ENCODE measurements around the gene KIF3B. TPM values are rescaled to one million over a fixed set of nuclear protein-coding genes. Genes with fewer than 3 reads are reported as not detected.
"Not testable (repeated sequence)": the region's sequence is repeated elsewhere in the genome, so short reads cannot be mapped to it uniquely, and the experiment has no call there.

Gene KIF3B
- total and polyA plus RNA-seq, 10 of the 15 experiments (the other 5 are each of a cell fraction or from before 2014, with no cell fraction given) = 7.4 to 37.3 (median 25.9) TPM

DNA sequence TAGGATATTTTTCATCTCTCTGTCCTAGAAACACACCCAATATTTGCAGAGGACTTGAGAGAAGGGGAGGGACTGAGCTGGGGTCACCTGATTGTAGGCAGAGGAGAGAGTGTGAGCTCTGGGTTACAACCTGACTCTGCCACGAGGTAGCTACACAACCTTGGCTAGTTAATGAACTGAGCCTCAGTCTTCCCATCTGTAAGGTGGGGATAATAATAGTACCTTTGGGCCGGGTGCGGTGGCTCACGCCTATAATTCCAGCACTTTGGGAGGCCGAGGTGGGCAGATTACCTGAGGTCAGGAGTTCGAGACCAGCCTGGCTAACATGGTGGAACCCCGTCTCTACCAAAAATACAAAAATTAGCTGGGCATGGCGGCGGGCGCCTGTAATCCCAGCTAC lies 16.5 kb upstream of the KIF3B start:
- DNase-seq (ENCODE audit: low read depth, low spot score); CTCF ChIA-PET; H4K20me1 ChIP-seq (ENCODE audit: control insufficient read depth, insufficient read depth); in situ Hi-C loops (cut with MboI); ATAC-seq; BruUV-seq (replicated peaks); H3K79me2 ChIP-seq (ENCODE audit: control insufficient read depth, insufficient read depth, low read length); intact Hi-C loops (cut with micrococcal nuclease; ENCODE audit: unreplicated experiment); H3K4me2 ChIP-seq (ENCODE audit: control insufficient read depth, insufficient read depth); SMC1A ChIA-PET (ENCODE audit: uncharacterized antibody, unreplicated experiment); H3K27me3 ChIP-seq (replicated peaks in 1 of 2; ENCODE audit: control insufficient read depth in 2 of 2, insufficient read depth in 2 of 2, low read length in 1 of 2); RAD21 ChIA-PET (ENCODE audit: unreplicated experiment); H3K9me3 ChIP-seq (replicated peaks; ENCODE audit: control insufficient read depth, insufficient read depth, low read length); H3K36me3 ChIP-seq (ENCODE audit: control insufficient read depth in 2 of 2, insufficient read depth in 2 of 2, low read length in 1 of 2); H3K27ac ChIP-seq (ENCODE audit: control insufficient read depth, insufficient read depth); FAIRE-seq; H3K9ac ChIP-seq (ENCODE audit: control insufficient read depth, insufficient read depth, low read length); H3K4me3 ChIP-seq; H2AFZ ChIP-seq (ENCODE audit: control insufficient read depth, low read depth, low read length): not testable (repeated sequence)
- POLR2A ChIA-PET = interaction anchor here (1.4 kb wide), 1 partner anchor 20 kb away, joined by 4 read pairs; no protein-coding TSS in a partner anchor
- H3K4me1 ChIP-seq (ENCODE audit: control insufficient read depth, insufficient read depth, low read length) = peaks cover 14% of the 10 kb centered on the region
- 84% methylated on average over 8 of the region's 10 CpGs for WGBS (ENCODE audit: insufficient coverage, insufficient replicate concordance, low lambda C conversion rate, missing lambda C conversion rate)

DNA sequence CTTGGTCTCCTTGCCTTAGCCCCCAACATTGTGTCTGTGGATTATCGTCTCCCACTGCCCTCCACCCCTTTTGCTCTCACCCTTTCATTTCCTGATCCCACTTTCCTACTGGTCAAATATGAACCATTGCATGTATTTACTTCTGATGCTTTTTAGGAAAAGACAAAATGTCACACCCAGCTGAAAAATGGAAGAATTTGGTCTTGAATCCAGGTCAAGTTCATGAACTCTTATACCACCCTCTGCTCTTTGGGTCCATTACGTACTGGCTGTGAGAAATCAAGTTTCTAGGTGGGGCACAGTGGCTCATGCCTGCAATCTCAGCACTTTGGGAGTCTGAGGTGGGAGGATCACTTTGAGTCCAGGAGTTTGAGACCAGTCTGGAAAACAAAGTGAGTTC lies 15.8 kb upstream of the KIF3B start:
- CTCF ChIA-PET = no interaction called here
- intact Hi-C loops (cut with micrococcal nuclease; ENCODE audit: unreplicated experiment) = no loop called here
- H3K4me1 ChIP-seq (ENCODE audit: control insufficient read depth, insufficient read depth, low read length) = peaks cover 15% of the 10 kb centered on the region
- TF ChIP-seq, protein P1, sequence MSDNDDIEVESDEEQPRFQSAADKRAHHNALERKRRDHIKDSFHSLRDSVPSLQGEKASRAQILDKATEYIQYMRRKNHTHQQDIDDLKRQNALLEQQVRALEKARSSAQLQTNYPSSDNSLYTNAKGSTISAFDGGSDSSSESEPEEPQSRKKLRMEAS (IDR thresholded peaks at IDR 0.05; ENCODE audit: low read depth, low read length) = no peak
- no peak for TF ChIP-seq ASH2L (IDR thresholded peaks at IDR 0.05; ENCODE audit: borderline replicate concordance, low read depth)
- no peak for TF ChIP-seq ATF7 (IDR thresholded peaks at IDR 0.05; ENCODE audit: low read depth)
- TF ChIP-seq ZNF384 (IDR thresholded peaks at IDR 0.05; ENCODE audit: borderline replicate concordance, low read depth, low read length) = no peak
- TF ChIP-seq JUNB (IDR thresholded peaks at IDR 0.05) = no peak
- TF ChIP-seq TARDBP (IDR thresholded peaks at IDR 0.05; ENCODE audit: borderline replicate concordance) = no peak
- TF ChIP-seq, protein P2, sequence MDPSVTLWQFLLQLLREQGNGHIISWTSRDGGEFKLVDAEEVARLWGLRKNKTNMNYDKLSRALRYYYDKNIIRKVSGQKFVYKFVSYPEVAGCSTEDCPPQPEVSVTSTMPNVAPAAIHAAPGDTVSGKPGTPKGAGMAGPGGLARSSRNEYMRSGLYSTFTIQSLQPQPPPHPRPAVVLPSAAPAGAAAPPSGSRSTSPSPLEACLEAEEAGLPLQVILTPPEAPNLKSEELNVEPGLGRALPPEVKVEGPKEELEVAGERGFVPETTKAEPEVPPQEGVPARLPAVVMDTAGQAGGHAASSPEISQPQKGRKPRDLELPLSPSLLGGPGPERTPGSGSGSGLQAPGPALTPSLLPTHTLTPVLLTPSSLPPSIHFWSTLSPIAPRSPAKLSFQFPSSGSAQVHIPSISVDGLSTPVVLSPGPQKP (IDR thresholded peaks at IDR 0.05; ENCODE audit: low read depth, low read length) = no peak
- no peak for TF ChIP-seq NR2C2 (IDR thresholded peaks at IDR 0.05; ENCODE audit: borderline replicate concordance, control insufficient read depth, insufficient read length, low read depth)
- no peak for TF ChIP-seq POLR2AphosphoS5 (IDR thresholded peaks at IDR 0.05; ENCODE audit: low read length)
- TF ChIP-seq ZNF622 (IDR thresholded peaks at IDR 0.05) = no peak
- TF ChIP-seq, protein P3, sequence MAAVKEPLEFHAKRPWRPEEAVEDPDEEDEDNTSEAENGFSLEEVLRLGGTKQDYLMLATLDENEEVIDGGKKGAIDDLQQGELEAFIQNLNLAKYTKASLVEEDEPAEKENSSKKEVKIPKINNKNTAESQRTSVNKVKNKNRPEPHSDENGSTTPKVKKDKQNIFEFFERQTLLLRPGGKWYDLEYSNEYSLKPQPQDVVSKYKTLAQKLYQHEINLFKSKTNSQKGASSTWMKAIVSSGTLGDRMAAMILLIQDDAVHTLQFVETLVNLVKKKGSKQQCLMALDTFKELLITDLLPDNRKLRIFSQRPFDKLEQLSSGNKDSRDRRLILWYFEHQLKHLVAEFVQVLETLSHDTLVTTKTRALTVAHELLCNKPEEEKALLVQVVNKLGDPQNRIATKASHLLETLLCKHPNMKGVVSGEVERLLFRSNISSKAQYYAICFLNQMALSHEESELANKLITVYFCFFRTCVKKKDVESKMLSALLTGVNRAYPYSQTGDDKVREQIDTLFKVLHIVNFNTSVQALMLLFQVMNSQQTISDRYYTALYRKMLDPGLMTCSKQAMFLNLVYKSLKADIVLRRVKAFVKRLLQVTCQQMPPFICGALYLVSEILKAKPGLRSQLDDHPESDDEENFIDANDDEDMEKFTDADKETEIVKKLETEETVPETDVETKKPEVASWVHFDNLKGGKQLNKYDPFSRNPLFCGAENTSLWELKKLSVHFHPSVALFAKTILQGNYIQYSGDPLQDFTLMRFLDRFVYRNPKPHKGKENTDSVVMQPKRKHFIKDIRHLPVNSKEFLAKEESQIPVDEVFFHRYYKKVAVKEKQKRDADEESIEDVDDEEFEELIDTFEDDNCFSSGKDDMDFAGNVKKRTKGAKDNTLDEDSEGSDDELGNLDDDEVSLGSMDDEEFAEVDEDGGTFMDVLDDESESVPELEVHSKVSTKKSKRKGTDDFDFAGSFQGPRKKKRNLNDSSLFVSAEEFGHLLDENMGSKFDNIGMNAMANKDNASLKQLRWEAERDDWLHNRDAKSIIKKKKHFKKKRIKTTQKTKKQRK (IDR thresholded peaks at IDR 0.05; ENCODE audit: low read depth, low read length) = no peak
- no peak for TF ChIP-seq TCF7 (IDR thresholded peaks at IDR 0.05; ENCODE audit: borderline replicate concordance)
- TF ChIP-seq HDAC2 (IDR thresholded peaks at IDR 0.05) = no peak
- TF ChIP-seq RELA (IDR thresholded peaks at IDR 0.05; ENCODE audit: borderline replicate concordance, partially characterized antibody) = no peak

More for the DNA sequence above, 15.8 kb upstream of the KIF3B start:
- WGBS (ENCODE audit: insufficient coverage, insufficient replicate concordance, low lambda C conversion rate, missing lambda C conversion rate) = 68% methylated on average over 2 of the region's 2 CpGs
- no TSS peak for BruUV-seq (replicated peaks)
- ChIA-PET SMC1A (ENCODE audit: uncharacterized antibody, unreplicated experiment) (no interaction called here), POLR2A (no interaction called here), RAD21 (ENCODE audit: unreplicated experiment) (no interaction called here)
- no peak overlapping the region for H3K27ac ChIP-seq (ENCODE audit: control insufficient read depth, insufficient read depth)
- no peaks in the 10 kb centered on the region for H4K20me1 ChIP-seq (ENCODE audit: control insufficient read depth, insufficient read depth)
- H3K4me2 ChIP-seq (ENCODE audit: control insufficient read depth, insufficient read depth) = no peak overlapping the region
- no peak overlapping the region for H3K9ac ChIP-seq (ENCODE audit: control insufficient read depth, insufficient read depth, low read length)
- H3K4me3 ChIP-seq = no peak overlapping the region
- H3K36me3 ChIP-seq (ENCODE audit: control insufficient read depth in 2 of 2, insufficient read depth in 2 of 2, low read length in 1 of 2) = no peaks in the 10 kb centered on the region
- no peaks in the 10 kb centered on the region for H3K79me2 ChIP-seq (ENCODE audit: control insufficient read depth, insufficient read depth, low read length)
- no peak overlapping the region for H2AFZ ChIP-seq (ENCODE audit: control insufficient read depth, low read depth, low read length)
- no peaks in the 10 kb centered on the region for H3K9me3 ChIP-seq (replicated peaks; ENCODE audit: control insufficient read depth, insufficient read depth, low read length)
- no peaks in the 10 kb centered on the region for H3K27me3 ChIP-seq (replicated peaks in 1 of 2; ENCODE audit: control insufficient read depth in 2 of 2, insufficient read depth in 2 of 2, low read length in 1 of 2)
- no peak for DNase-seq (ENCODE audit: low read depth, low spot score)
- no peak for ATAC-seq
- in situ Hi-C loops (cut with MboI) = no loop called here
- FAIRE-seq = no peak
